ENCODE results near the gene SLC9A9. TPM values are rescaled to one million over a fixed set of nuclear protein-coding genes. Genes with fewer than 3 reads are reported as not detected.

SLC9A9 gene
- total RNA-seq, 2 donors from 2014 or later, result 23.6 to 31.0 TPM

- intact Hi-C loops (cut with DNase I), result no loop called here
- 68% methylated on average over 10 of the region's 10 CpGs for WGBS
- TF ChIP-seq CTCF (IDR thresholded peaks at IDR 0.05), result no peak
- no peak for TF ChIP-seq POLR2A (IDR thresholded peaks at IDR 0.05)
- no peak for TF ChIP-seq POLR2AphosphoS5 (IDR thresholded peaks at IDR 0.05)
- no peak overlapping the region for H3K4me3 ChIP-seq
- no peak overlapping the region for H3K27ac ChIP-seq
- H3K9me3 ChIP-seq, result no peaks in the 10 kb centered on the region
- no peaks in the 10 kb centered on the region for H3K27me3 ChIP-seq (replicated peaks; ENCODE audit: insufficient read depth)
- DNase-seq (ENCODE audit: low spot score), result no peak
- no peaks in the 10 kb centered on the region for H3K36me3 ChIP-seq
- H3K4me1 ChIP-seq (replicated peaks), result no peaks in the 10 kb centered on the region
Observed at GRCh38 chr3:143226678-143227291, 621.5 kb downstream of the SLC9A9 start.

GRCh38 chr3:143224716-143225115 lies 623.6 kb downstream of the SLC9A9 start:
- no peaks in the 10 kb centered on the region for H3K9me3 ChIP-seq
- no peak overlapping the region for H3K4me3 ChIP-seq
- 58% methylated on average over 2 of the region's 2 CpGs for WGBS
- H3K27ac ChIP-seq, result no peak overlapping the region
- DNase-seq (ENCODE audit: low spot score), result no peak
- H3K4me1 ChIP-seq (replicated peaks), result no peaks in the 10 kb centered on the region
- intact Hi-C loops (cut with DNase I), result no loop called here
- no peaks in the 10 kb centered on the region for H3K36me3 ChIP-seq
- no peaks in the 10 kb centered on the region for H3K27me3 ChIP-seq (replicated peaks; ENCODE audit: insufficient read depth)
- no peak for TF ChIP-seq CTCF (IDR thresholded peaks at IDR 0.05)
- TF ChIP-seq POLR2A (IDR thresholded peaks at IDR 0.05), result no peak
- no peak for TF ChIP-seq POLR2AphosphoS5 (IDR thresholded peaks at IDR 0.05)

- Histone ChIP-seq H3K9me3 (no peaks in the 10 kb centered on the region), H3K4me1 (replicated peaks) (no peaks in the 10 kb centered on the region), H3K27ac (no peak overlapping the region), H3K36me3 (no peaks in the 10 kb centered on the region), H3K27me3 (replicated peaks; ENCODE audit: insufficient read depth) (no peaks in the 10 kb centered on the region), H3K4me3 (no peak overlapping the region)
- 96% methylated on average over 1 of the region's 1 CpG for WGBS
- DNase-seq (ENCODE audit: low spot score), result no peak
- intact Hi-C loops (cut with DNase I), result no loop called here
- no peak for TF ChIP-seq POLR2AphosphoS5 (IDR thresholded peaks at IDR 0.05)
- TF ChIP-seq POLR2A (IDR thresholded peaks at IDR 0.05), result no peak
- no peak for TF ChIP-seq CTCF (IDR thresholded peaks at IDR 0.05)
Observed at GRCh38 chr3:143222981-143223380, 625.3 kb downstream of the SLC9A9 start.

GRCh38 chr3:143222505-143222904 lies 625.8 kb downstream of the SLC9A9 start:
- no peaks in the 10 kb centered on the region for H3K4me1 ChIP-seq (replicated peaks)
- H3K27ac ChIP-seq, result no peak overlapping the region
- no peak for TF ChIP-seq POLR2AphosphoS5 (IDR thresholded peaks at IDR 0.05)
- TF ChIP-seq POLR2A (IDR thresholded peaks at IDR 0.05), result no peak
- TF ChIP-seq CTCF (IDR thresholded peaks at IDR 0.05), result no peak
- H3K9me3 ChIP-seq, result no peaks in the 10 kb centered on the region
- WGBS, result 74% methylated on average over 3 of the region's 3 CpGs
- H3K36me3 ChIP-seq, result no peaks in the 10 kb centered on the region
- H3K27me3 ChIP-seq (replicated peaks; ENCODE audit: insufficient read depth), result no peaks in the 10 kb centered on the region
- intact Hi-C loops (cut with DNase I), result no loop called here
- no peak for DNase-seq (ENCODE audit: low spot score)
- no peak overlapping the region for H3K4me3 ChIP-seq

GRCh38 chr3:143221446-143221845 lies 626.8 kb downstream of the SLC9A9 start:
- 95% methylated on average over 3 of the region's 3 CpGs for WGBS
- intact Hi-C loops (cut with DNase I), result no loop called here
- no peaks in the 10 kb centered on the region for H3K4me1 ChIP-seq (replicated peaks)

More at GRCh38 chr3:143221446-143221845, 626.8 kb downstream of the SLC9A9 start:
- H3K9me3 ChIP-seq, result no peaks in the 10 kb centered on the region
- no peak for TF ChIP-seq POLR2AphosphoS5 (IDR thresholded peaks at IDR 0.05)
- TF ChIP-seq CTCF (IDR thresholded peaks at IDR 0.05), result no peak
- no peak for TF ChIP-seq POLR2A (IDR thresholded peaks at IDR 0.05)
- DNase-seq (ENCODE audit: low spot score), result no peak
- no peaks in the 10 kb centered on the region for H3K36me3 ChIP-seq
- H3K4me3 ChIP-seq, result no peak overlapping the region
- no peaks in the 10 kb centered on the region for H3K27me3 ChIP-seq (replicated peaks; ENCODE audit: insufficient read depth)
- no peak overlapping the region for H3K27ac ChIP-seq

All from prostate gland (tissue), 2 donors.